NT2/D1 (cell line): ENCODE results near the gene RELN.
"Not testable (repeated sequence)": the region's sequence is repeated elsewhere in the genome, so short reads cannot be mapped to it uniquely, and the experiment has no call there.

ENCODE experiments used
- SUZ12 ChIP-seq: IDR thresholded peaks from 2 replicates; pipeline ENCODE4 v1.6.1; 2011; ENCODE audit not compliant: insufficient read length, insufficient read depth; ENCODE audit errors: extremely low read depth
- YY1 ChIP-seq: IDR thresholded peaks from 2 replicates; pipeline ENCODE4 v1.6.1; 2011; ENCODE audit not compliant: insufficient read length, insufficient read depth
- ZNF274 ChIP-seq: IDR thresholded peaks from 2 replicates; pipeline ENCODE4 v1.6.1; 2011; ENCODE audit warnings: mild to moderate bottlenecking, low read depth, low read length

DNA sequence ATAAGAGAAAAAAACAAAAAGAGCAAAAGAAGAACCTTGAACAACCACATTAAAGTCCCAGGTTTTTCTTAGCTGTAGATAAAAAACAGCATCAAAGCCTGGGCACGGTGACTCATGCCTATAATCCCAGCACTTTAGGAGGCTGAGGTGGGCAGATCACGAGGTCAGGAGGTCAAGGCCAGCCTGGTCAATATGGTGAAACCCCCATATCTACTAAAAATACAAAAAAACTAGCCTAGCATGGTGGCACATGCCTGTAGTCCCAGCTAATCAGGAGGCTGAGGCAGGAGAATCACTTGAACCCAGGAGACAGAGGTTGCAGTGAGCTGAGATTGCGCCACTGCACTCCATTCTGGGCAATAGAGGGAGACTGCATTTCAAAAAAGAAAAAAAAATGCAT, 47.4 kb upstream of the RELN start:
- TF ChIP-seq YY1, SUZ12, ZNF274: not testable (repeated sequence)
